HCT116 (cell line): Measurements from ENCODE around the gene ITK.

Experiments
- ATF3 ChIP-seq: IDR thresholded peaks from 2 replicates; pipeline ENCODE4 v1.6.1; 2012
- EGR1 ChIP-seq: IDR thresholded peaks from 2 replicates; pipeline ENCODE4 v1.6.1; 2012; ENCODE audit warnings: low read depth
- EZH2 ChIP-seq: fragments of 200-600 bp; sonication (generic); IDR thresholded peaks from 2 replicates; pipeline ENCODE4 v1.6.1; 2017; ENCODE audit warnings: antibody characterized with exemption, mixed run types
- EZH2phosphoT487 ChIP-seq: fragments of 200-600 bp; IDR thresholded peaks from 2 replicates; pipeline ENCODE4 v1.6.1; 2018; ENCODE audit warnings: antibody characterized with exemption, borderline replicate concordance
- FOSL1 ChIP-seq: IDR thresholded peaks from 2 replicates; pipeline ENCODE4 v1.6.1; 2012; ENCODE audit warnings: low read depth
- JUND ChIP-seq: IDR thresholded peaks from 2 replicates; pipeline ENCODE4 v1.6.1; 2012
- POLR2A ChIP-seq: IDR thresholded peaks from 2 replicates; pipeline ENCODE4 v1.7.0; 2011; ENCODE audit warnings: borderline replicate concordance; ENCODE audit not compliant: insufficient read depth, insufficient read length; ENCODE audit errors: extremely low read depth
- POLR2AphosphoS5 ChIP-seq: IDR thresholded peaks from 2 replicates; pipeline ENCODE4 v1.6.1; 2011; ENCODE audit warnings: mild to moderate bottlenecking, low read depth, low read length, moderate library complexity
- RAD21 ChIP-seq: IDR thresholded peaks from 2 replicates; pipeline ENCODE4 v1.6.1; 2012; ENCODE audit warnings: low read depth, mild to moderate bottlenecking
- SP1 ChIP-seq: IDR thresholded peaks from 2 replicates; pipeline ENCODE4 v1.6.1; 2012; ENCODE audit warnings: low read depth
- YY1 ChIP-seq: IDR thresholded peaks from 2 replicates; pipeline ENCODE4 v1.6.1; 2011; ENCODE audit warnings: low read length, low read depth, moderate library complexity, mild to moderate bottlenecking; ENCODE audit not compliant: insufficient replicate concordance; ENCODE audit errors: extremely low read depth
- ZFX ChIP-seq: fragments of 450-650 bp; IDR thresholded peaks from 2 replicates; pipeline ENCODE4 v1.6.1; 2017
- TF ChIP-seq, protein P1 (sequence below), 3 experiments: fragments of 200-600 bp in 1 of 3; sonication (generic) in 1 of 3; IDR thresholded peaks in 2 of 3; conservative IDR thresholded peaks in 1 of 3; 2 replicates each; pipeline ENCODE4 v1.5.1; 2012 to 2017; ENCODE audit warnings: low read depth in 2 of 3, low read length in 2 of 3, antibody characterized with exemption in 1 of 3, borderline replicate concordance in 1 of 3, control low read depth in 1 of 3, mild to moderate bottlenecking in 1 of 3, mixed read lengths in 1 of 3, mixed run types in 1 of 3, moderate library complexity in 1 of 3; ENCODE audit not compliant: insufficient read depth in 1 of 3
- TF ChIP-seq, protein P2 (sequence below): IDR thresholded peaks from 2 replicates; pipeline ENCODE4 v1.6.1; 2011; ENCODE audit warnings: mild to moderate bottlenecking, low read length, moderate library complexity; ENCODE audit not compliant: insufficient replicate concordance; ENCODE audit errors: extremely low read depth

- TF ChIP-seq, protein P1, sequence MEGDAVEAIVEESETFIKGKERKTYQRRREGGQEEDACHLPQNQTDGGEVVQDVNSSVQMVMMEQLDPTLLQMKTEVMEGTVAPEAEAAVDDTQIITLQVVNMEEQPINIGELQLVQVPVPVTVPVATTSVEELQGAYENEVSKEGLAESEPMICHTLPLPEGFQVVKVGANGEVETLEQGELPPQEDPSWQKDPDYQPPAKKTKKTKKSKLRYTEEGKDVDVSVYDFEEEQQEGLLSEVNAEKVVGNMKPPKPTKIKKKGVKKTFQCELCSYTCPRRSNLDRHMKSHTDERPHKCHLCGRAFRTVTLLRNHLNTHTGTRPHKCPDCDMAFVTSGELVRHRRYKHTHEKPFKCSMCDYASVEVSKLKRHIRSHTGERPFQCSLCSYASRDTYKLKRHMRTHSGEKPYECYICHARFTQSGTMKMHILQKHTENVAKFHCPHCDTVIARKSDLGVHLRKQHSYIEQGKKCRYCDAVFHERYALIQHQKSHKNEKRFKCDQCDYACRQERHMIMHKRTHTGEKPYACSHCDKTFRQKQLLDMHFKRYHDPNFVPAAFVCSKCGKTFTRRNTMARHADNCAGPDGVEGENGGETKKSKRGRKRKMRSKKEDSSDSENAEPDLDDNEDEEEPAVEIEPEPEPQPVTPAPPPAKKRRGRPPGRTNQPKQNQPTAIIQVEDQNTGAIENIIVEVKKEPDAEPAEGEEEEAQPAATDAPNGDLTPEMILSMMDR (IDR thresholded peaks at IDR 0.05 in 2 of 3, conservative IDR thresholded peaks at IDR 0.05 in 1 of 3; ENCODE audit: borderline replicate concordance in 1 of 3, insufficient read depth in 1 of 3, low read depth in 2 of 3, low read length in 2 of 3), result no peak
- no peak for TF ChIP-seq EGR1
- TF ChIP-seq JUND, result no peak
- no peak for TF ChIP-seq POLR2A
- TF ChIP-seq POLR2AphosphoS5, result no peak
- no peak for TF ChIP-seq ATF3
- no peak for TF ChIP-seq EZH2
- TF ChIP-seq FOSL1, result no peak
- TF ChIP-seq YY1, result no peak
- TF ChIP-seq, protein P2, sequence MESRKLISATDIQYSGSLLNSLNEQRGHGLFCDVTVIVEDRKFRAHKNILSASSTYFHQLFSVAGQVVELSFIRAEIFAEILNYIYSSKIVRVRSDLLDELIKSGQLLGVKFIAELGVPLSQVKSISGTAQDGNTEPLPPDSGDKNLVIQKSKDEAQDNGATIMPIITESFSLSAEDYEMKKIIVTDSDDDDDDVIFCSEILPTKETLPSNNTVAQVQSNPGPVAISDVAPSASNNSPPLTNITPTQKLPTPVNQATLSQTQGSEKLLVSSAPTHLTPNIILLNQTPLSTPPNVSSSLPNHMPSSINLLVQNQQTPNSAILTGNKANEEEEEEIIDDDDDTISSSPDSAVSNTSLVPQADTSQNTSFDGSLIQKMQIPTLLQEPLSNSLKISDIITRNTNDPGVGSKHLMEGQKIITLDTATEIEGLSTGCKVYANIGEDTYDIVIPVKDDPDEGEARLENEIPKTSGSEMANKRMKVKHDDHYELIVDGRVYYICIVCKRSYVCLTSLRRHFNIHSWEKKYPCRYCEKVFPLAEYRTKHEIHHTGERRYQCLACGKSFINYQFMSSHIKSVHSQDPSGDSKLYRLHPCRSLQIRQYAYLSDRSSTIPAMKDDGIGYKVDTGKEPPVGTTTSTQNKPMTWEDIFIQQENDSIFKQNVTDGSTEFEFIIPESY, result no peak
- no peak for TF ChIP-seq EZH2phosphoT487
- no peak for TF ChIP-seq ZFX
- no peak for TF ChIP-seq SP1
- no peak for TF ChIP-seq RAD21
These were observed 21.4 kb upstream of the ITK start for GRCh38 chr5:157159209-157159751.
